Transverse colon (tissue), 4 donors: ENCODE data around the gene ARL1. TPM values are rescaled to one million over a fixed set of nuclear protein-coding genes. Genes with fewer than 3 reads are reported as not detected.

Source experiments
- DNase-seq: peaks from one replicate; pipeline ENCODE4 v3.0.0-alpha.2; 2019
- H3K27ac ChIP-seq, 4 donors: fragments of 200-600 bp; sonication (generic); 2 replicates each; pipeline ENCODE4 v1.5.1; 2016 to 2018; ENCODE audit warnings: inconsistent platforms in 4 of 4
- H3K27me3 ChIP-seq: fragments of 200-600 bp; sonication (generic); 2 replicates; pipeline ENCODE4 v1.5.1; 2017; ENCODE audit warnings: inconsistent platforms
- H3K36me3 ChIP-seq, 4 donors: fragments of 200-600 bp; sonication (generic); 2 replicates each; pipeline ENCODE4 v1.5.1; 2017 to 2019; ENCODE audit warnings: inconsistent platforms in 4 of 4
- H3K4me1 ChIP-seq, 4 donors: fragments of 200-600 bp; sonication (generic); 2 replicates each; pipeline ENCODE4 v1.5.1; 2017 to 2020; ENCODE audit warnings: inconsistent platforms in 4 of 4
- H3K4me3 ChIP-seq, 4 donors: fragments of 200-600 bp; sonication (generic); 1 replicate in 1 of 4; 2 replicates in 3 of 4; pipeline versions ENCODE4 v1.5.1 to v1.6.1; 2017 to 2019; ENCODE audit warnings: inconsistent platforms in 4 of 4
- H3K9me3 ChIP-seq, 2 donors: fragments of 200-600 bp; sonication (generic); 2 replicates each; pipeline ENCODE4 v1.5.1; 2017 to 2019; ENCODE audit warnings: inconsistent platforms in 2 of 2
- CTCF ChIP-seq, 5 experiments: fragments of 200-600 bp in 3 of 5; fragments of 450-650 bp in 2 of 5; sonication (generic) in 3 of 5; IDR thresholded peaks; 1 replicate in 2 of 5; 2 replicates in 3 of 5; pipeline ENCODE4 v1.5.1; 2016 to 2017; ENCODE audit warnings: antibody characterized with exemption in 5 of 5, inconsistent platforms in 3 of 5, mild to moderate bottlenecking in 2 of 5, moderate library complexity in 1 of 5
- EP300 ChIP-seq: sonication (generic); formaldehyde crosslinking; IDR thresholded peaks from one replicate; pipeline ENCODE4 v1.6.1; 2017; ENCODE audit warnings: antibody characterized with exemption, low read depth
- POLR2A ChIP-seq: fragments of 450-650 bp; IDR thresholded peaks from one replicate; pipeline ENCODE4 v1.6.1; 2016; ENCODE audit warnings: antibody characterized with exemption, mild to moderate bottlenecking, moderate library complexity
- POLR2AphosphoS5 ChIP-seq, 3 donors: sonication (generic); formaldehyde crosslinking; IDR thresholded peaks; one replicate each; pipeline ENCODE4 v1.6.1; 2016; ENCODE audit warnings: antibody characterized with exemption in 3 of 3
- WGBS, 2 donors: methylation state at CpG; one replicate each; pipeline ENCODE4 v1.1.5; 2018; ENCODE audit warnings: low coverage in 1 of 2; 5-methylcytosine and 5-hydroxymethylcytosine counted together
- in situ Hi-C, 4 donors: fragments of 200-750 bp; cut with MboI; loops; one replicate each; pipeline versions ENCODE4 v1.15.0 to v1.15.1; 2017; ENCODE audit warnings: low sequenced_read_pairs in 3 of 4, low pct_ligation_motif_present in 1 of 4, low pct_unique_long_range_greater_than_20kb in 1 of 4
- intact Hi-C: fragments of 100-400 bp; cut with DNase I; formaldehyde crosslinking; loops from one replicate; pipeline ENCODE4 v1.15.1; 2023; ENCODE audit warnings: low total_unique reads
- total RNA-seq, 4 donors: library from RNA; depleted of rRNA; stranded (reverse); fragments of >200 nt; gene quantifications; one replicate each; pipeline ENCODE4 v1.1.0, GENCODE V29; 2016

Gene ARL1
- total RNA-seq, 4 donors from 2014 or later, result 5.6 to 76.1 (median 42.1) TPM

DNA sequence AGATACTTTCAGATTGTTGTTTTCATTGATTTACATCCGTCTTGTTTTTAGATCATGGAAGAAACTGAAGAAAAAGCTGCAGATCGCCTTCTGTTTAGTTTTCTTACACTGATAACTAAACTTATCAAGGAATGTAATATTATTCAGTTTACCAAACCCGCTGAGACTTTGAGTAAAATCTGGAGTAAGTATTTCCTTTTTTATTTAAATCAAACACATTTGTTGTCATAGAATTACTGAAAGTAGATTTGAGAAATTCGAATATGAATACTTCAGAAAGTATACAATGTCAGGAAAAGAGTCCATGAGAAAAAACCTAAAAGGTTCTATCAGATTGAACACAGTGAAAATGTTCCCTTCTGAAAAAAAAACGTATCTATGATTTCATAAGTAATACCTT is 32.0 kb downstream of the ARL1 start:
- Histone ChIP-seq H3K36me3 (peaks cover 0 to 25% (median 2%) of the 10 kb centered on the region in 4 donors), H3K4me3 (no peak overlapping the region), H3K9me3 (no peaks in the 10 kb centered on the region), H3K4me1 (no peaks in the 10 kb centered on the region), H3K27me3 (no peaks in the 10 kb centered on the region), H3K27ac (no peak overlapping the region)
- no peak for DNase-seq
- TF ChIP-seq POLR2A, result no peak
- TF ChIP-seq CTCF (IDR thresholded peaks at IDR 0.05), result no peak
- no peak for TF ChIP-seq EP300
- TF ChIP-seq POLR2AphosphoS5 (IDR thresholded peaks at IDR 0.05), result no peak
- intact Hi-C loops (no loop called here), in situ Hi-C loops (no loop called here)
- WGBS, 2 donors, result 69 to 81% methylated on average over 3 to 5 of the region's 5 CpGs

DNA sequence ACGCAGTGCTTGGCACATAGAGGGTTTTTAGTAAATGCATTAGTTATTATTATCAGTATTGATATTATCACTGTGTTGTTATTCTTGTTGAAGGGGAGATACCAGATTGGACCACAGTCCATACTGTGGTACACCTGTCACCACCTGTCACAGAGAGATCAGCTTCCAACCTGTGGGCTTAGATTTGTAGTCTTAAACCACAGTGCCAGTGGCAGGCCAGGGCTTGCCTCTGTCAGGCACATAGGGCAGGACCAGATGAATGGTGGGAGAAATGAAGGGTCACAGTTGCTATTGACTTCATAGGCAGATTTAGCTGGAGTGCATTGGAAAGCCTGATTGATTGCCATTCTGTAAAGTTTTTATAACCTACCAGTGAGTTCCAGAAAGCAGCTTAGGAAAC is 35.1 kb downstream of the ARL1 start:
- Histone ChIP-seq H3K4me1 (no peaks in the 10 kb centered on the region), H3K36me3 (peaks cover 0 to 32% (median 5%) of the 10 kb centered on the region in 4 donors), H3K9me3 (no peaks in the 10 kb centered on the region), H3K27me3 (no peaks in the 10 kb centered on the region), H3K27ac (no peak overlapping the region), H3K4me3 (no peak overlapping the region)
- no peak for DNase-seq
- TF ChIP-seq EP300 (no peak), POLR2A (no peak), CTCF (IDR thresholded peaks at IDR 0.05) (no peak), POLR2AphosphoS5 (IDR thresholded peaks at IDR 0.05) (no peak)
- in situ Hi-C loops (no loop called here), intact Hi-C loops (no loop called here)
- 92 to 100% methylated on average over 1 of the region's 1 CpG for WGBS, 2 donors

DNA sequence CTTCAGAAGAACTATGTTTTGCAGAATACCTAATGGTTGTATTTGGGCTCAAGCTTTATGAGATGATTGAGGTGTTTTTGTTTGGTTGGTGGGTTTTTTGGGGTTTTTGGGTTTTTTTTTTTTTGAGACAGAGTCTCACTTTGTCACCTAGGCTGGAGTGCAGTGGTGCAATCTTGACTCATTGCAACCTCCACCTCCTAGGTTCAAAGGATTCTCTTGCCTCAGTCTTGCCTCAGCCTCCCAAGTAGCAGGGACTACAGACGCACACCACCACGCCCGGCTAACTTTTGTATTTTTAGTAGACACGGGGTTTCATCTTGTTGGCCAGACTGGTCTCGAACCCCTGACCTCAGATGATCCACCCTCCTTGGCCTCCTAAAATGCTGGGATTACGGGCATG is 39.6 kb downstream of the ARL1 start:
- Histone ChIP-seq H3K27ac (no peak overlapping the region), H3K9me3 (no peaks in the 10 kb centered on the region), H3K36me3 (peaks cover 0 to 38% (median 9%) of the 10 kb centered on the region in 4 donors), H3K4me1 (no peaks in the 10 kb centered on the region), H3K4me3 (no peak overlapping the region), H3K27me3 (no peaks in the 10 kb centered on the region)
- no peak for DNase-seq
- WGBS, 2 donors, result 75 to 90% methylated on average over 2 to 6 of the region's 6 CpGs
- intact Hi-C loops (loop anchor here (10.0 kb wide), 1 partner anchor 53 kb away; no protein-coding TSS in a partner anchor), in situ Hi-C loops (no loop called here)
- TF ChIP-seq POLR2A (no peak), EP300 (no peak), CTCF (IDR thresholded peaks at IDR 0.05) (no peak), POLR2AphosphoS5 (IDR thresholded peaks at IDR 0.05) (no peak)

DNA sequence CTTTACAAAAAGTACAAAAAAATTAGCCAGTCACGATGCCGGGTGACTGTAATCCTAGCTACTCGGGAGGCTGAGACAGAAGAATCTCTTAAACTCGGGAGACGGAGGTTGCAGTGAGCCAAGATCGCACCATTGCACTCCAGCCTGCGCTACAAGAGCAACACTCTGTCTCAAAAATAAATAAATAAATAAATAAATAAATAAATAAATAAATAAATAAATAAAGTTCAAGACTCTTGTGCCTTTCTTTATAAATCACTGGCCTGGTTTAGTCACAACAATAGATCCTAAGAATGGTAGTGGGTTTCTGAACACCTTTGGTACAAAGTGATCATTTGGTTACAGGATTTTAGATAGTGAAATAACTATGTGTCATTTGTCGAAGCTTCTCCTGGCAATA is 46.1 kb downstream of the ARL1 start:
- no peaks in the 10 kb centered on the region for H3K4me1 ChIP-seq
- in situ Hi-C loops, result no loop called here
- intact Hi-C loops, result loop anchor here (10.0 kb wide), 1 partner anchor 47 kb away; no protein-coding TSS in a partner anchor
- peaks cover 0 to 43% (median 11%) of the 10 kb centered on the region in 4 donors for H3K36me3 ChIP-seq
- H3K4me3 ChIP-seq, result no peak overlapping the region
- no peak overlapping the region for H3K27ac ChIP-seq
- DNase-seq, result no peak
- TF ChIP-seq POLR2AphosphoS5 (IDR thresholded peaks at IDR 0.05), result no peak
- TF ChIP-seq EP300, result no peak
- no peak for TF ChIP-seq CTCF (IDR thresholded peaks at IDR 0.05)
- no peak for TF ChIP-seq POLR2A
- H3K27me3 ChIP-seq, result no peaks in the 10 kb centered on the region
- 85 to 98% methylated on average over 6 to 8 of the region's 8 CpGs for WGBS, 2 donors
- no peaks in the 10 kb centered on the region for H3K9me3 ChIP-seq
